ENCODE results near the gene GDF10.

- TF ChIP-seq CTCF (IDR thresholded peaks at IDR 0.05) (no peak), EP300 (IDR thresholded peaks at IDR 0.05; ENCODE audit: low read depth) (no peak), POLR2A (IDR thresholded peaks at IDR 0.05) (no peak), POLR2AphosphoS5 (IDR thresholded peaks at IDR 0.05) (no peak)
Observed at GRCh38 chr10:47258921-47259320, 41.1 kb upstream of the GDF10 start.

Measured in transverse colon (tissue), 4 donors.